ENCODE measurements around the gene BTAF1. TPM values are rescaled to one million over a fixed set of nuclear protein-coding genes. Genes with fewer than 3 reads are reported as not detected.

The BTAF1 gene
- total RNA-seq, 1 experiment from 2014 or later: 42.5 TPM

DNA sequence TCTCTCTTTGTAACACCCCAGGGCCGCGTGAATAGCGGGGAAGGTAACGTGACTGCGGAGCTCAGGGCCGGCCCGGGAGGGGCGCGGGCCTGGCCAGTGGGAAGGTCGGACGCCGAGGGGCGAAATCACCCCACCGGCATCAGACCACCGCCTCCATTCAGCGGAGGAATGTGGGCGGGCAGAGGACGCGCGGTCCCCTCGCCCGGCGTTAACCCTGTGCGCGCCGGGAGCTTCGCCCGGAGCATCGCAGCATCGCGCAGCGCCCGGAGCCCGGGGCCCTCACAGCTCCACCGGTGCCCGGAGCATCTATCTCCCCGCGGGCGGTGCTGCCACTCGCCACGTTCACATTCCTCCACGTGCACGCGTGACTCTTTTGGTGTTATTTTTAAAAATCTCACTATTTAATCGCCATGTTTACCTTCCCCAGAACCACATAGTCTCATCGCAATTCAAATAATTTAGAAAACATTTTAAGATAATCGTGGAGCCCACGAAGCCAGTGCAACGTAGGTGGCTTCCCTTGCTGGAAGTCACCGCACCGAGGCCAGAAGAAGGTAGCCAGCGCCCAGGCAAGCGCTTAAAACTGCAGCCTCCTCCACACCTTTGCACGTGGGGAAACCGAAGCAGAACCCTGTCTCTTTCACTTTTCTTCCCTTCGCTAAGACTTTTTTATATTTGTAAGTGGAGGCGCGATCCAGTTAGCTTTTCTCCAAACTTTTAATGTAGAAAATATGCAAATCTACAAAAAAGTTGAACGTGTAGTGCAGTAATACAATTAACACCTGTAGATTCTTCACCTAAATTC, 36.1 kb upstream of the BTAF1 start:
- ATAC-seq (no peak), DNase-seq (ENCODE audit: low read depth, low spot score) (no peak)
- Histone ChIP-seq H3K9me3 (ENCODE audit: control insufficient read depth in 1 of 2, insufficient read depth in 1 of 2, low read depth in 1 of 2, low read length in 2 of 2) (no peaks in the 10 kb centered on the region), H2AFZ (ENCODE audit: low read depth, low read length, poor library complexity, severe bottlenecking) (no peak overlapping the region), H3K4me3 (replicated peaks in 1 of 2; ENCODE audit: low read depth in 1 of 2, low read length in 2 of 2) (no peak overlapping the region), H3K9me2 (ENCODE audit: insufficient read depth) (no peaks in the 10 kb centered on the region), H3K27ac (ENCODE audit: low read depth, low read length) (no peak overlapping the region), H3K27me3 (ENCODE audit: insufficient read depth, low read length) (no peaks in the 10 kb centered on the region), H3K36me3 (ENCODE audit: control insufficient read depth in 1 of 2, insufficient read depth in 2 of 2, low read length in 2 of 2) (no peaks in the 10 kb centered on the region), H3K9ac (ENCODE audit: low read length) (no peak overlapping the region), H3K4me1 (ENCODE audit: control insufficient read depth in 1 of 2, insufficient read depth in 2 of 2, low read length in 2 of 2) (peaks cover 8 to 9% of the 10 kb centered on the region in 2 experiments; a peak in 3 of 4 replicates), H4K20me1 (ENCODE audit: insufficient read depth) (no peaks in the 10 kb centered on the region), H3K4me2 (ENCODE audit: low read length) (no peak overlapping the region), H3K79me2 (ENCODE audit: insufficient read depth, low read length) (no peaks in the 10 kb centered on the region)
- RAD21 ChIA-PET (ENCODE audit: low non-redundant PET in 1 of 2, low total read pairs in 2 of 2, uncharacterized antibody in 2 of 2, unreplicated experiment in 2 of 2): no interaction called here
- POLR2A ChIA-PET: no interaction called here
- CTCF ChIA-PET: no interaction called here
- BruUV-seq (replicated peaks): no TSS peak
- intact Hi-C loops (cut with micrococcal nuclease): no loop called here
- TF ChIP-seq EZH2phosphoT487 (IDR thresholded peaks at IDR 0.05; ENCODE audit: borderline replicate concordance) (no peak), ELF1 (IDR thresholded peaks at IDR 0.05; ENCODE audit: borderline replicate concordance, low read depth) (no peak), RAD21 (IDR thresholded peaks at IDR 0.05; ENCODE audit: low read depth) (no peak), SP1 (IDR thresholded peaks at IDR 0.05; ENCODE audit: low read depth) (no peak), POLR2AphosphoS5 (IDR thresholded peaks at IDR 0.05; ENCODE audit: low read depth, low read length) (no peak), EZH2 (IDR thresholded peaks at IDR 0.05) (no peak), SRF (IDR thresholded peaks at IDR 0.05; ENCODE audit: low read depth) (no peak), POLR2A (IDR thresholded peaks at IDR 0.05; ENCODE audit: borderline replicate concordance, extremely low read depth, insufficient read depth, insufficient read length) (no peak), EGR1 (IDR thresholded peaks at IDR 0.05; ENCODE audit: low read depth) (no peak)
- TF ChIP-seq, protein P1, sequence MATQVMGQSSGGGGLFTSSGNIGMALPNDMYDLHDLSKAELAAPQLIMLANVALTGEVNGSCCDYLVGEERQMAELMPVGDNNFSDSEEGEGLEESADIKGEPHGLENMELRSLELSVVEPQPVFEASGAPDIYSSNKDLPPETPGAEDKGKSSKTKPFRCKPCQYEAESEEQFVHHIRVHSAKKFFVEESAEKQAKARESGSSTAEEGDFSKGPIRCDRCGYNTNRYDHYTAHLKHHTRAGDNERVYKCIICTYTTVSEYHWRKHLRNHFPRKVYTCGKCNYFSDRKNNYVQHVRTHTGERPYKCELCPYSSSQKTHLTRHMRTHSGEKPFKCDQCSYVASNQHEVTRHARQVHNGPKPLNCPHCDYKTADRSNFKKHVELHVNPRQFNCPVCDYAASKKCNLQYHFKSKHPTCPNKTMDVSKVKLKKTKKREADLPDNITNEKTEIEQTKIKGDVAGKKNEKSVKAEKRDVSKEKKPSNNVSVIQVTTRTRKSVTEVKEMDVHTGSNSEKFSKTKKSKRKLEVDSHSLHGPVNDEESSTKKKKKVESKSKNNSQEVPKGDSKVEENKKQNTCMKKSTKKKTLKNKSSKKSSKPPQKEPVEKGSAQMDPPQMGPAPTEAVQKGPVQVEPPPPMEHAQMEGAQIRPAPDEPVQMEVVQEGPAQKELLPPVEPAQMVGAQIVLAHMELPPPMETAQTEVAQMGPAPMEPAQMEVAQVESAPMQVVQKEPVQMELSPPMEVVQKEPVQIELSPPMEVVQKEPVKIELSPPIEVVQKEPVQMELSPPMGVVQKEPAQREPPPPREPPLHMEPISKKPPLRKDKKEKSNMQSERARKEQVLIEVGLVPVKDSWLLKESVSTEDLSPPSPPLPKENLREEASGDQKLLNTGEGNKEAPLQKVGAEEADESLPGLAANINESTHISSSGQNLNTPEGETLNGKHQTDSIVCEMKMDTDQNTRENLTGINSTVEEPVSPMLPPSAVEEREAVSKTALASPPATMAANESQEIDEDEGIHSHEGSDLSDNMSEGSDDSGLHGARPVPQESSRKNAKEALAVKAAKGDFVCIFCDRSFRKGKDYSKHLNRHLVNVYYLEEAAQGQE (IDR thresholded peaks at IDR 0.05; ENCODE audit: low read depth): no peak
